Measurements from ENCODE around the gene SRSF5.

DNA sequence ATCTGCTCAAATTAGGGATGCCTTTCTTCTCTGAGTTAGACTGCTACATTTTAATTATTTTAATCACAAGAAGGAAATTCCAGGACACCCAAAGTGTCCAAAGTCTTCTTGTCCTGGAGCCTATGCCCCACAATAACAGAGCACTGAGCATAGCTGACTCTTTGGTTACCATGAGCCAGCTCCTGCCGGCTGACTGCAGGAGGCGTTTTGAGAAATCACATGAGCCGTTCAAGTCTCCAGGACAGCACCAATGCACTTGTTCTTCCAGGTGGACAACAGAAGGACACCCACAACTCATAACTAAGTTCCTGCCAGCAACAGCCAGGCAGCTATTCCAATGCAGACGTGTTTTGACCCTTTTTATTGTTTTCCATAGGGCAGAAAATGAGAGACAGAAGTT, 46.0 kb upstream of the SRSF5 start:
- no peak for TF ChIP-seq GATA2 (IDR thresholded peaks at IDR 0.05; ENCODE audit: low read depth, low read length)
- no peak for TF ChIP-seq GATA3 (IDR thresholded peaks at IDR 0.05; ENCODE audit: low read depth, low read length)

All from SH-SY5Y (cell line).